Mucosa of descending colon (tissue), 3 donors: ENCODE results near the gene PCDH9. TPM values are rescaled to one million over a fixed set of nuclear protein-coding genes. Genes with fewer than 3 reads are reported as not detected.
"Not testable (repeated sequence)": the region's sequence is repeated elsewhere in the genome, so short reads cannot be mapped to it uniquely, and the experiment has no call there.

Experiments used
- ATAC-seq: fragments of 200-7000 bp; cut with Tn5 transposase; one replicate; pipeline ENCODE4 v1.9.1; 2020; ENCODE audit warnings: mild to moderate bottlenecking, moderate library complexity
- DNase-seq, 3 donors: peaks; one replicate each; pipeline ENCODE4 v3.0.0-alpha.2; 2020
- H3K36me3 ChIP-seq: fragments of 200-600 bp; one replicate; pipeline ENCODE4 v1.8.0; 2021; ENCODE audit warnings: low read depth, mild to moderate bottlenecking
- H3K4me1 ChIP-seq: fragments of 200-600 bp; one replicate; pipeline ENCODE4 v1.8.0; 2021; ENCODE audit warnings: low read depth, mild to moderate bottlenecking
- H3K4me3 ChIP-seq: fragments of 200-600 bp; one replicate; pipeline ENCODE4 v1.8.0; 2021; ENCODE audit warnings: mild to moderate bottlenecking
- H3K9me3 ChIP-seq: fragments of 200-600 bp; one replicate; pipeline ENCODE4 v1.8.0; 2021; ENCODE audit warnings: mild to moderate bottlenecking
- intact Hi-C, 2 donors: fragments of 100-400 bp; cut with DNase I in 1 of 2; cut with micrococcal nuclease in 1 of 2; formaldehyde crosslinking; loops; one replicate each; pipeline versions ENCODE4 v1.11.0 to v1.11.1; 2022; cut with DNase I, micrococcal nuclease
- total RNA-seq, 3 donors: library from RNA; stranded (reverse); fragmentation: NEBNext Ultra II Directional in 2 of 3; extraction: Animal tissue kit (Norgen Biotek cat#: 25700) in 2 of 3; gene quantifications; one replicate each; pipeline versions ENCODE4 v1.2.1 to v1.2.4, GENCODE V29; 2021 to 2023
- TF ChIP-seq, protein P1 (sequence below): fragments of 200-600 bp; IDR thresholded peaks from one replicate; pipeline ENCODE4 v1.8.0; 2022; ENCODE audit warnings: antibody characterized with exemption, mild to moderate bottlenecking
- donor health status: DM: no; HTN: no; CAD: no; lungs with moderate emphysema.
- donor health status: DM: no; HTN: no; CAD: no.
- donor health status: DM: no; HTN: yes; CAD: no.

Gene PCDH9
- total RNA-seq, 3 donors from 2014 or later = 0.58 to 5.0 (median 0.80) TPM

GRCh38 chr13:66266761-66267160 is 963.4 kb downstream of the PCDH9 start:
- TF ChIP-seq, protein P1, sequence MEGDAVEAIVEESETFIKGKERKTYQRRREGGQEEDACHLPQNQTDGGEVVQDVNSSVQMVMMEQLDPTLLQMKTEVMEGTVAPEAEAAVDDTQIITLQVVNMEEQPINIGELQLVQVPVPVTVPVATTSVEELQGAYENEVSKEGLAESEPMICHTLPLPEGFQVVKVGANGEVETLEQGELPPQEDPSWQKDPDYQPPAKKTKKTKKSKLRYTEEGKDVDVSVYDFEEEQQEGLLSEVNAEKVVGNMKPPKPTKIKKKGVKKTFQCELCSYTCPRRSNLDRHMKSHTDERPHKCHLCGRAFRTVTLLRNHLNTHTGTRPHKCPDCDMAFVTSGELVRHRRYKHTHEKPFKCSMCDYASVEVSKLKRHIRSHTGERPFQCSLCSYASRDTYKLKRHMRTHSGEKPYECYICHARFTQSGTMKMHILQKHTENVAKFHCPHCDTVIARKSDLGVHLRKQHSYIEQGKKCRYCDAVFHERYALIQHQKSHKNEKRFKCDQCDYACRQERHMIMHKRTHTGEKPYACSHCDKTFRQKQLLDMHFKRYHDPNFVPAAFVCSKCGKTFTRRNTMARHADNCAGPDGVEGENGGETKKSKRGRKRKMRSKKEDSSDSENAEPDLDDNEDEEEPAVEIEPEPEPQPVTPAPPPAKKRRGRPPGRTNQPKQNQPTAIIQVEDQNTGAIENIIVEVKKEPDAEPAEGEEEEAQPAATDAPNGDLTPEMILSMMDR = no peak
- H3K9me3 ChIP-seq = no peaks in the 10 kb centered on the region
- ATAC-seq = no peak
- H3K4me3 ChIP-seq = no peak overlapping the region
- H3K36me3 ChIP-seq = no peaks in the 10 kb centered on the region
- intact Hi-C loops = no loop called here
- H3K4me1 ChIP-seq = no peaks in the 10 kb centered on the region
- no peak for DNase-seq

DNA sequence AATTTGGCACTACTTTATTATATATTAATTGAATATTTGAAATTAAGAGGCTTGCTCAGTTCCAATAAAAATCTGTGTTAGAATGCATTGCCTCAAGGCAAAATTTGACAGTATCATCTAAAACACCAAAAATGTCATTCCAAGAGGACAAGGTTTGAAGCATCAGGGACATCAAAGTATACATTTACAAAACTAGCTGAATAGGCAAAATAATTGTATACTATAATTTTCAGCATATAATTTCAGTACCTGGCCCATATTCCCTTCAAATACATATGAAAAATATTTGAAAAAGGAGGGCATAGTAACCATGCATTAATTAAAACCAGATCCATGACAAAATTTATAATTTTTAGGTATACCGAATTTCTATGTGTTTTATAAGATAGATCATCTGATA is 963.8 kb downstream of the PCDH9 start:
- no peak overlapping the region for H3K4me3 ChIP-seq
- intact Hi-C loops = no loop called here
- DNase-seq = no peak

DNA sequence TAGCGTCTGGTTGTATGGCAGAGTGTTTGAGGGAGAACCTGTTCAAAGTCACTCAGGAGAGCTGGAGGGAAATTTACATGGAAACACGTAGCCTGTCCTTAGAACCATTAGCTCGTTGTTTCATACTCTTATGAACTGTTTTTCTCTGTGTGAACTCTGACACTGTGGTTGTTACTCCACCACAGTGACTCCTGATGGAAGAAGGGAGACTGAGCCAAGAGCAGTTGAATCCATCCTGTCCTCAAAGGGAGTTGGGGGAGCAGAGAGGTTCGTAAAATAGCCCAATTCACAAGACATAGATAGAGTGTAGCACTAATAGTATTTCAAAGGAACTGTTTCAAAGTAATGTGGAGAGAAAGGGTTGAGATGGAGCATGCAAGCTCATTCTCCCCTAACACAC is 964.8 kb downstream of the PCDH9 start:
- TF ChIP-seq, protein P1 = no peak
- DNase-seq (no peak), ATAC-seq (no peak)
- Histone ChIP-seq H3K36me3 (no peaks in the 10 kb centered on the region), H3K9me3 (no peaks in the 10 kb centered on the region), H3K4me3 (no peak overlapping the region), H3K4me1 (no peaks in the 10 kb centered on the region)
- intact Hi-C loops = no loop called here

More for the DNA sequence above, 963.8 kb downstream of the PCDH9 start:
- H3K9me3 ChIP-seq = no peaks in the 10 kb centered on the region
- no peak for ATAC-seq
- TF ChIP-seq, protein P1 = no peak
- no peaks in the 10 kb centered on the region for H3K4me1 ChIP-seq
- H3K36me3 ChIP-seq = no peaks in the 10 kb centered on the region

- TF ChIP-seq, protein P1 = no peak
- no peak overlapping the region for H3K4me3 ChIP-seq
- H3K4me1 ChIP-seq = no peaks in the 10 kb centered on the region
- no peak for DNase-seq
- intact Hi-C loops = no loop called here
- H3K36me3 ChIP-seq = no peaks in the 10 kb centered on the region
- no peak for ATAC-seq
- H3K9me3 ChIP-seq = no peaks in the 10 kb centered on the region
Observed at GRCh38 chr13:66264971-66265370, 965.2 kb downstream of the PCDH9 start.

- DNase-seq = no peak
- Histone ChIP-seq H3K36me3 (no peaks in the 10 kb centered on the region), H3K9me3 (no peaks in the 10 kb centered on the region), H3K4me1 (no peaks in the 10 kb centered on the region), H3K4me3 (no peak overlapping the region)
- ATAC-seq = no peak
- TF ChIP-seq, protein P1 = no peak
- intact Hi-C loops = no loop called here
Observed at GRCh38 chr13:66262330-66262729, 967.8 kb downstream of the PCDH9 start.

- H3K4me1 ChIP-seq, H3K4me3 ChIP-seq, intact Hi-C loops, H3K9me3 ChIP-seq, DNase-seq, H3K36me3 ChIP-seq, ATAC-seq: not testable (repeated sequence)
Observed at GRCh38 chr13:66259426-66259825, 970.7 kb downstream of the PCDH9 start.
